Fibroblast of gingiva (primary cell): ENCODE data around the gene CDHR3.
"Not testable (repeated sequence)": the region's sequence is repeated elsewhere in the genome, so short reads cannot be mapped to it uniquely, and the experiment has no call there.

Experiments used
- DNase-seq: peaks from one replicate; pipeline ENCODE4 v3.0.0-alpha.2; 2011; ENCODE audit warnings: low read depth

Gene CDHR3

GRCh38 chr7:105996860-105997737, 34.0 kb downstream of the CDHR3 start:
- DNase-seq = no peak

- DNase-seq = no peak
Observed at GRCh38 chr7:105999256-105999655, 36.2 kb downstream of the CDHR3 start.

- DNase-seq = no peak
Observed at GRCh38 chr7:106001196-106001595, 38.1 kb downstream of the CDHR3 start.

GRCh38 chr7:106001886-106002285, 38.8 kb downstream of the CDHR3 start:
- no peak for DNase-seq

- DNase-seq = no peak
Observed at GRCh38 chr7:106003525-106004064, 40.5 kb downstream of the CDHR3 start.

- no peak for DNase-seq
Observed at GRCh38 chr7:106006906-106007305, 43.8 kb downstream of the CDHR3 start.

- DNase-seq = not testable (repeated sequence)
Observed at GRCh38 chr7:106007796-106008195, 44.7 kb downstream of the CDHR3 start.

GRCh38 chr7:106009503-106010226, 46.6 kb downstream of the CDHR3 start:
- peak; percentile 96 for DNase-seq

- peak; percentile 54 for DNase-seq
Observed at GRCh38 chr7:106010331-106010730, 47.3 kb downstream of the CDHR3 start.

GRCh38 chr7:106010866-106011265, 47.8 kb downstream of the CDHR3 start:
- DNase-seq = peak; percentile 19

GRCh38 chr7:106012184-106012583, 49.1 kb downstream of the CDHR3 start:
- DNase-seq = no peak

- DNase-seq = peak; percentile 97
Observed at GRCh38 chr7:106012935-106013439, 49.9 kb downstream of the CDHR3 start.

GRCh38 chr7:106015381-106016218, 52.5 kb downstream of the CDHR3 start:
- DNase-seq = no peak

- no peak for DNase-seq
Observed at GRCh38 chr7:106016331-106016730, 53.3 kb downstream of the CDHR3 start.

GRCh38 chr7:106017657-106018056, 54.6 kb downstream of the CDHR3 start:
- no peak for DNase-seq

- no peak for DNase-seq
Observed at GRCh38 chr7:106018566-106019469, 55.8 kb downstream of the CDHR3 start.

GRCh38 chr7:106019470-106019820, 56.4 kb downstream of the CDHR3 start:
- DNase-seq = no peak

GRCh38 chr7:106021151-106022067, 58.3 kb downstream of the CDHR3 start:
- DNase-seq = peak; percentile 53

GRCh38 chr7:106022193-106022821, 59.2 kb downstream of the CDHR3 start:
- DNase-seq = no peak
